Fibroblast of pulmonary artery (primary cell): ENCODE measurements around the gene MYO1D.

Source experiments
- DNase-seq: peaks from one replicate; pipeline ENCODE4 v3.0.0-alpha.2; 2010; ENCODE audit warnings: low read depth
- H3K4me3 ChIP-seq: replicated peaks from 2 replicates; pipeline ENCODE4 v1.5.1; 2011; ENCODE audit warnings: low read depth, mild to moderate bottlenecking, control low read depth, low read length, moderate library complexity
- CTCF ChIP-seq: IDR thresholded peaks from 2 replicates; pipeline ENCODE4 v1.5.1; 2011; ENCODE audit warnings: mild to moderate bottlenecking, control low read depth, low read length, inconsistent platforms; ENCODE audit errors: missing control alignments

Gene MYO1D

GRCh38 chr17:32784113-32784512, 92.8 kb downstream of the MYO1D start:
- no peak for DNase-seq
- no peak overlapping the region for H3K4me3 ChIP-seq
- TF ChIP-seq CTCF, result no peak

GRCh38 chr17:32783602-32784001, 93.3 kb downstream of the MYO1D start:
- no peak overlapping the region for H3K4me3 ChIP-seq
- DNase-seq, result peak; percentile 75
- TF ChIP-seq CTCF, result peak; percentile 62

GRCh38 chr17:32780721-32781120, 96.2 kb downstream of the MYO1D start:
- no peak for DNase-seq
- H3K4me3 ChIP-seq, result no peak overlapping the region
- TF ChIP-seq CTCF, result no peak

- TF ChIP-seq CTCF, result no peak
- no peak for DNase-seq
- no peak overlapping the region for H3K4me3 ChIP-seq
Measured at GRCh38 chr17:32777922-32778321, 99.0 kb downstream of the MYO1D start.

- no peak overlapping the region for H3K4me3 ChIP-seq
- TF ChIP-seq CTCF, result no peak
- no peak for DNase-seq
Measured at GRCh38 chr17:32777436-32777835, 99.5 kb downstream of the MYO1D start.

- TF ChIP-seq CTCF, result no peak
- H3K4me3 ChIP-seq, result no peak overlapping the region
- DNase-seq, result no peak
Measured at GRCh38 chr17:32774695-32775084, 102.2 kb downstream of the MYO1D start.

GRCh38 chr17:32773856-32774694, 102.8 kb downstream of the MYO1D start:
- no peak for DNase-seq
- no peak overlapping the region for H3K4me3 ChIP-seq
- TF ChIP-seq CTCF, result no peak
